B cell (primary cell): ENCODE data around the gene CFAP119. TPM values are rescaled to one million over a fixed set of nuclear protein-coding genes. Genes with fewer than 3 reads are reported as not detected.
A peak's percentile ranks its signal among the peaks of the same experiment; 100 is the strongest.

Experiments
- ATAC-seq: fragments of 200-7000 bp; cut with Tn5 transposase; one replicate; pipeline ENCODE4 v1.10.0; 2021; ENCODE audit warnings: low read depth, mild to moderate bottlenecking, moderate number of reproducible peaks, moderate library complexity
- CTCF ChIA-PET: fragments of 350-600 bp; sonication (Branson Sonifier 250); formaldehyde crosslinking; loops from one replicate; lab custom pipeline; 2021; ENCODE audit warnings: antibody characterized with exemption, inconsistent platforms; lab: Charles Lee
- POLR2A ChIA-PET: fragments of 350-600 bp; sonication (Branson Sonifier 250); formaldehyde crosslinking; loops from one replicate; lab custom pipeline; 2021; ENCODE audit warnings: antibody characterized with exemption; lab: Charles Lee
- DNase-seq: peaks from one replicate; pipeline ENCODE4 v3.0.0; 2013
- H2AFZ ChIP-seq: 2 replicates; pipeline ENCODE4 v1.6.1; 2012; ENCODE audit warnings: mild to moderate bottlenecking, low read depth, low read length; ENCODE audit not compliant: insufficient read depth, poor library complexity, severe bottlenecking
- H3K27ac ChIP-seq, 2 donors: 1 replicate in 1 of 2; 2 replicates in 1 of 2; pipeline ENCODE4 v1.5.1; 2012 to 2013; ENCODE audit warnings: low read length in 2 of 2, mild to moderate bottlenecking in 2 of 2, moderate library complexity in 1 of 2
- H3K27me3 ChIP-seq, 4 experiments: fragments of 200-600 bp in 1 of 4; sonication (generic) in 1 of 4; replicated peaks in 1 of 4; 1 replicate in 2 of 4; 2 replicates in 2 of 4; pipeline versions ENCODE4 v1.6.1 to v1.7.0; 2013 to 2016; ENCODE audit warnings: low read length in 3 of 4, mild to moderate bottlenecking in 2 of 4, mixed read lengths in 1 of 4, moderate library complexity in 1 of 4; ENCODE audit not compliant: insufficient read depth in 4 of 4, control insufficient read depth in 3 of 4; ENCODE audit errors: control extremely low read depth in 1 of 4
- H3K36me3 ChIP-seq, 2 experiments: replicated peaks in 1 of 2; 1 replicate in 1 of 2; 2 replicates in 1 of 2; pipeline versions ENCODE4 v1.6.1 to v1.7.1; 2013; ENCODE audit warnings: low read length in 1 of 2; ENCODE audit not compliant: insufficient read depth in 2 of 2, control insufficient read depth in 1 of 2; ENCODE audit errors: control extremely low read depth in 1 of 2, extremely low read depth in 1 of 2
- H3K4me1 ChIP-seq, 2 donors: fragments of 200-600 bp in 1 of 2; sonication (generic) in 1 of 2; 1 replicate in 1 of 2; 2 replicates in 1 of 2; pipeline versions ENCODE4 v1.5.1 to v1.6.1; 2013 to 2017; ENCODE audit warnings: low read length in 2 of 2; ENCODE audit not compliant: control insufficient read depth in 2 of 2, insufficient read depth in 2 of 2
- H3K4me2 ChIP-seq: replicated peaks from 2 replicates; pipeline ENCODE3; 2012; ENCODE audit warnings: mild to moderate bottlenecking, low read depth, low read length; ENCODE audit not compliant: poor library complexity, severe bottlenecking
- H3K4me3 ChIP-seq, 5 experiments: fragments of 200-600 bp in 1 of 5; sonication (generic) in 1 of 5; 1 replicate in 3 of 5; 2 replicates in 2 of 5; pipeline versions ENCODE4 v1.5.1 to v1.7.0; 2011 to 2016; ENCODE audit warnings: low read length in 4 of 5, mild to moderate bottlenecking in 4 of 5, low read depth in 2 of 5, control low read depth in 1 of 5, moderate library complexity in 1 of 5; ENCODE audit not compliant: insufficient read depth in 1 of 5; ENCODE audit errors: control extremely low read depth in 1 of 5, extremely low read depth in 1 of 5
- H3K79me2 ChIP-seq: fragments of 200-600 bp; sonication (generic); one replicate; pipeline ENCODE4 v1.6.0; 2016; ENCODE audit warnings: low read length; ENCODE audit not compliant: control insufficient read depth, insufficient read depth
- H3K9ac ChIP-seq: fragments of 200-600 bp; sonication (generic); 2 replicates; pipeline ENCODE4 v1.6.1; 2017; ENCODE audit warnings: mild to moderate bottlenecking, low read length, moderate library complexity
- H3K9me3 ChIP-seq, 3 donors: one replicate each; pipeline versions ENCODE4 v1.6.1 to v1.7.1; 2013; ENCODE audit warnings: low read length in 2 of 3; ENCODE audit not compliant: control insufficient read depth in 2 of 3, insufficient read depth in 1 of 3; ENCODE audit errors: control extremely low read depth in 1 of 3
- H4K20me1 ChIP-seq: 2 replicates; pipeline ENCODE4 v1.6.0; 2012; ENCODE audit warnings: mild to moderate bottlenecking, low read length; ENCODE audit not compliant: insufficient read depth, control insufficient read depth, poor library complexity, severe bottlenecking
- H3K27ac Mint-ChIP-seq: one replicate; pipeline ENCODE4 v1.8.0; 2021; ENCODE audit warnings: mixed read lengths
- H3K27me3 Mint-ChIP-seq: one replicate; pipeline ENCODE4 v1.8.0; 2021; ENCODE audit warnings: mixed read lengths
- H3K4me1 Mint-ChIP-seq: one replicate; pipeline ENCODE4 v1.8.0; 2021; ENCODE audit warnings: mixed read lengths
- H3K4me3 Mint-ChIP-seq: one replicate; pipeline ENCODE4 v1.8.0; 2021; ENCODE audit warnings: mixed read lengths
- H3K9me3 Mint-ChIP-seq: one replicate; pipeline ENCODE4 v1.8.0; 2022; ENCODE audit warnings: mixed read lengths; ENCODE audit not compliant: insufficient read depth
- CTCF ChIP-seq: fragments of 200-600 bp; IDR thresholded peaks from one replicate; pipeline ENCODE4 v1.8.0; 2022; ENCODE audit warnings: antibody characterized with exemption, mild to moderate bottlenecking
- EZH2 ChIP-seq: IDR thresholded peaks from 2 replicates; pipeline ENCODE4 v1.6.1; 2012; ENCODE audit warnings: borderline replicate concordance, low read depth, mild to moderate bottlenecking, moderate library complexity, low read length; ENCODE audit not compliant: insufficient read depth, poor library complexity, severe bottlenecking
- WGBS: methylation state at CpG from one replicate; pipeline ENCODE4 v1.1.5; 2013; ENCODE audit warnings: missing lambda C conversion rate; ENCODE audit not compliant: insufficient coverage; 5-methylcytosine and 5-hydroxymethylcytosine counted together
- intact Hi-C: fragments of 100-400 bp; cut with micrococcal nuclease; formaldehyde crosslinking; loops from one replicate; pipeline ENCODE4 v1.10.0; 2022
- polyA plus RNA-seq: library from polyadenylated mRNA; depleted of rRNA; stranded (reverse); fragments of >200 nt; gene quantifications from 2 replicates; pipeline ENCODE4 v1.2.3, GENCODE V29; 2012
- total RNA-seq, 2 donors: library from RNA; stranded (reverse); fragments of 120-200 nt in 1 of 2; gene quantifications; 1 replicate in 1 of 2; 2 replicates in 1 of 2; pipeline versions ENCODE4 v1.2.3 to v1.2.4, GENCODE V29; 2013 to 2022

CFAP119 gene
- total and polyA plus RNA-seq, 2 donors (not counting 1 experiment from before 2014, with no cell fraction given) = 8.5 to 11.7 TPM

- POLR2A ChIA-PET = interaction anchor here (0.6 kb wide), 1 partner anchor 321 kb away, joined by 3 read pairs; no protein-coding TSS in a partner anchor
- Mint-ChIP-seq H3K4me3 (peak overlapping the region; percentile 80), H3K9me3 (no peaks in the 10 kb centered on the region), H3K27ac (no peak overlapping the region), H3K4me1 (peaks cover 17% of the 10 kb centered on the region), H3K27me3 (peaks cover 10% of the 10 kb centered on the region)
- Histone ChIP-seq H3K27me3 (peaks cover 0 to 17% (median 4%) of the 10 kb centered on the region in 4 experiments), H3K4me3 (no peak overlapping the region), H3K27ac (no peak overlapping the region), H3K9me3 (no peaks in the 10 kb centered on the region), H3K36me3 (no peaks in the 10 kb centered on the region), H3K4me2 (peak overlapping the region; percentile 96), H3K79me2 (no peaks in the 10 kb centered on the region), H3K9ac (no peak overlapping the region), H3K4me1 (peaks cover 16 to 20% of the 10 kb centered on the region in 2 donors), H4K20me1 (no peaks in the 10 kb centered on the region), H2AFZ (no peak overlapping the region)
- CTCF ChIA-PET = interaction anchor here (1.0 to 1.1 kb wide), 2 partner anchors 59 to 132 kb away, joined by 3 read pairs; no protein-coding TSS in a partner anchor
- intact Hi-C loops = no loop called here
- WGBS = 92% methylated on average over 3 of the region's 7 CpGs
- no peak for TF ChIP-seq CTCF
- TF ChIP-seq EZH2 = no peak
- DNase-seq (no peak), ATAC-seq (no peak)
Measured at GRCh38 chr16:30785126-30786106, 23.6 kb upstream of the CFAP119 start.

- ATAC-seq = no peak
Measured at GRCh38 chr16:30784215-30784614, 22.4 kb upstream of the CFAP119 start.

More at GRCh38 chr16:30784215-30784614, 22.4 kb upstream of the CFAP119 start:
- Histone ChIP-seq H3K27ac (no peak overlapping the region), H3K9me3 (no peaks in the 10 kb centered on the region), H3K9ac (no peak overlapping the region), H4K20me1 (no peaks in the 10 kb centered on the region), H3K79me2 (no peaks in the 10 kb centered on the region), H3K36me3 (no peaks in the 10 kb centered on the region), H3K4me1 (peaks cover 16 to 20% of the 10 kb centered on the region in 2 donors), H2AFZ (no peak overlapping the region), H3K4me2 (no peak overlapping the region), H3K4me3 (no peak overlapping the region), H3K27me3 (peaks cover 0 to 17% (median 4%) of the 10 kb centered on the region in 4 experiments)
- Mint-ChIP-seq H3K27me3 (peaks cover 10% of the 10 kb centered on the region), H3K4me1 (peaks cover 17% of the 10 kb centered on the region), H3K27ac (no peak overlapping the region), H3K4me3 (no peak overlapping the region), H3K9me3 (no peaks in the 10 kb centered on the region)
- 92% methylated on average over 15 of the region's 18 CpGs for WGBS
- DNase-seq = no peak
- intact Hi-C loops = no loop called here
- ChIA-PET POLR2A (no interaction called here), CTCF (no interaction called here)
- TF ChIP-seq CTCF = no peak
- TF ChIP-seq EZH2 = no peak
